Neural cell (in vitro differentiated cells): ENCODE data around the gene IHH. TPM values are rescaled to one million over a fixed set of nuclear protein-coding genes. Genes with fewer than 3 reads are reported as not detected.

Experiments used
- H2AFZ ChIP-seq: fragments of 200-600, 300-800 bp; sonication (generic), shearing (Covaris generic); 2 replicates; pipeline ENCODE4 v1.6.0; 2014; ENCODE audit warnings: low read depth, mild to moderate bottlenecking, antibody characterized with exemption, low read length, moderate library complexity
- H3F3A ChIP-seq: fragments of 200-600 bp; shearing (Covaris generic); 2 replicates; pipeline ENCODE4 v1.6.1; 2016; ENCODE audit warnings: mild to moderate bottlenecking, moderate library complexity, mixed read lengths, antibody characterized with exemption, low read length; ENCODE audit not compliant: insufficient read depth, poor library complexity, severe bottlenecking
- H3K27ac ChIP-seq: fragments of 200-600, 300-800 bp; sonication (generic), shearing (Covaris generic); 2 replicates; pipeline ENCODE4 v1.5.1; 2014; ENCODE audit warnings: mild to moderate bottlenecking, low read length, moderate library complexity
- H3K27me3 ChIP-seq: fragments of 300-800, 200-600 bp; sonication (generic), shearing (Covaris generic); 2 replicates; pipeline ENCODE4 v1.6.0; 2014; ENCODE audit warnings: mild to moderate bottlenecking, low read depth, low read length, moderate library complexity; ENCODE audit not compliant: insufficient read depth
- H3K36me3 ChIP-seq: fragments of 300-800, 200-600 bp; sonication (generic), shearing (Covaris generic); 2 replicates; pipeline ENCODE4 v1.5.1; 2014; ENCODE audit warnings: mild to moderate bottlenecking, antibody characterized with exemption, low read length, moderate library complexity; ENCODE audit not compliant: insufficient read depth
- H3K4me2 ChIP-seq: fragments of 300-800, 200-600 bp; sonication (generic), shearing (Covaris generic); 2 replicates; pipeline ENCODE4 v1.6.0; 2014; ENCODE audit warnings: mild to moderate bottlenecking, low read length
- H3K4me3 ChIP-seq: fragments of 300-800, 200-600 bp; sonication (generic), shearing (Covaris generic); 2 replicates; pipeline ENCODE4 v1.5.1; 2014; ENCODE audit warnings: mild to moderate bottlenecking, low read length, moderate library complexity
- H3K79me2 ChIP-seq: fragments of 200-600 bp; shearing (Covaris generic); replicated peaks from 2 replicates; pipeline ENCODE4 v1.6.0; 2014; ENCODE audit warnings: mild to moderate bottlenecking, low read length, moderate library complexity; ENCODE audit not compliant: insufficient read depth
- H3K9ac ChIP-seq: fragments of 300-800, 200-600 bp; sonication (generic), shearing (Covaris generic); 2 replicates; pipeline ENCODE4 v1.6.1; 2016; ENCODE audit warnings: mild to moderate bottlenecking, low read length, mixed read lengths
- H3K9me2 ChIP-seq: fragments of 200-600 bp; shearing (Covaris generic); 2 replicates; pipeline ENCODE4 v1.6.1; 2016; ENCODE audit warnings: mild to moderate bottlenecking, low read length, mixed read lengths; ENCODE audit not compliant: insufficient read depth
- H3K9me3 ChIP-seq: fragments of 200-600, 300-800 bp; sonication (generic), shearing (Covaris generic); 2 replicates; pipeline ENCODE4 v1.6.1; 2016; ENCODE audit warnings: mild to moderate bottlenecking, mixed run types, low read length, moderate library complexity, mixed read lengths
- H4K20me1 ChIP-seq: fragments of 200-600 bp; shearing (Covaris generic); 2 replicates; pipeline ENCODE4 v1.6.1; 2016; ENCODE audit warnings: mild to moderate bottlenecking, mixed run types; ENCODE audit not compliant: insufficient read depth
- CTCF ChIP-seq: fragments of 450-650 bp; IDR thresholded peaks from 2 replicates; pipeline ENCODE4 v1.5.1; 2014; ENCODE audit warnings: antibody characterized with exemption, mild to moderate bottlenecking, moderate library complexity; ENCODE audit not compliant: poor library complexity, severe bottlenecking
- EP300 ChIP-seq: fragments of 450-650 bp; conservative IDR thresholded peaks from 2 replicates; pipeline ENCODE4 v1.6.1; 2014; ENCODE audit warnings: antibody characterized with exemption, mild to moderate bottlenecking, moderate library complexity; ENCODE audit not compliant: poor library complexity, severe bottlenecking
- EZH2 ChIP-seq: fragments of 200-600, 300-800 bp; shearing (Covaris generic), sonication (generic); IDR thresholded peaks from 2 replicates; pipeline ENCODE4 v1.6.1; 2014; ENCODE audit warnings: antibody characterized with exemption, low read length, borderline replicate concordance, mild to moderate bottlenecking; ENCODE audit not compliant: insufficient read depth, poor library complexity, severe bottlenecking
- MXI1 ChIP-seq: fragments of 450-650 bp; conservative IDR thresholded peaks from 2 replicates; pipeline ENCODE4 v1.6.1; 2014; ENCODE audit warnings: antibody characterized with exemption, mild to moderate bottlenecking; ENCODE audit not compliant: poor library complexity, severe bottlenecking
- POLR2AphosphoS5 ChIP-seq: IDR thresholded peaks from 2 replicates; pipeline ENCODE4 v1.6.1; 2012
- RAD21 ChIP-seq: fragments of 450-650 bp; conservative IDR thresholded peaks from 2 replicates; pipeline ENCODE4 v1.6.1; 2014; ENCODE audit warnings: antibody characterized with exemption, mild to moderate bottlenecking, moderate library complexity
- REST ChIP-seq: IDR thresholded peaks from 2 replicates; pipeline ENCODE4 v1.6.1; 2012; ENCODE audit warnings: borderline replicate concordance
- SMC3 ChIP-seq: fragments of 450-650 bp; conservative IDR thresholded peaks from 2 replicates; pipeline ENCODE4 v1.6.1; 2014; ENCODE audit warnings: antibody characterized with exemption, mild to moderate bottlenecking, moderate library complexity; ENCODE audit not compliant: poor library complexity
- TAF1 ChIP-seq: IDR thresholded peaks from 2 replicates; pipeline ENCODE4 v1.6.1; 2012; ENCODE audit warnings: low read depth
- polyA plus RNA-seq: library from polyadenylated mRNA; depleted of rRNA; stranded (reverse); fragments of >200 nt; gene quantifications from 2 replicates; pipeline ENCODE4 v1.2.3, GENCODE V29; 2014

Gene IHH
- polyA plus RNA-seq, 1 donor from 2014 or later, result not detected

DNA sequence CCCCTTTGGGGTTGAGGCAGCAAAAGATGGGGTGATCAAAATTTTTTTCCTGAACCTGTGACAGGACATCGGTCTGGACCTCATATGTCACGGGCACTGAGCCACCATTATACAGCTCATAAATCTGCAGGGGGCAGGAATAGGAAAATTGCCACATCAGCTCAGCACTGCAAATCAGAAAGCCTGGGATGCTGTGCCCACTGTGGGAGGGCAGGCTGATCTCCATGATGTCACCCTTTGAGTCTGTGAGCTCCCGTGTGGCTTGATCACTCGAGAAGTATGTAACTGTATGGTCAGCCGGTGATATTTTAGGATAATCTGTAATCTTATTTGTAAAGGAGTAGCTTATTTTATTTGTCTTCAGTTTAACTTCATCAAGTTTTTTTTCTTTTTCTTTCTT lies 49.8 kb downstream of the IHH start:
- Histone ChIP-seq H3F3A (no peaks in the 10 kb centered on the region), H3K9ac (no peak overlapping the region), H3K4me2 (no peak overlapping the region), H3K27ac (no peak overlapping the region), H3K4me3 (no peak overlapping the region), H3K9me3 (no peaks in the 10 kb centered on the region), H3K36me3 (no peaks in the 10 kb centered on the region), H3K27me3 (peaks cover 29% of the 10 kb centered on the region), H4K20me1 (no peaks in the 10 kb centered on the region), H2AFZ (no peak overlapping the region), H3K9me2 (no peaks in the 10 kb centered on the region), H3K79me2 (no peaks in the 10 kb centered on the region)
- TF ChIP-seq SMC3 (no peak), RAD21 (no peak), EZH2 (no peak), EP300 (no peak), MXI1 (no peak), TAF1 (no peak), CTCF (no peak), POLR2AphosphoS5 (no peak), REST (no peak)

DNA sequence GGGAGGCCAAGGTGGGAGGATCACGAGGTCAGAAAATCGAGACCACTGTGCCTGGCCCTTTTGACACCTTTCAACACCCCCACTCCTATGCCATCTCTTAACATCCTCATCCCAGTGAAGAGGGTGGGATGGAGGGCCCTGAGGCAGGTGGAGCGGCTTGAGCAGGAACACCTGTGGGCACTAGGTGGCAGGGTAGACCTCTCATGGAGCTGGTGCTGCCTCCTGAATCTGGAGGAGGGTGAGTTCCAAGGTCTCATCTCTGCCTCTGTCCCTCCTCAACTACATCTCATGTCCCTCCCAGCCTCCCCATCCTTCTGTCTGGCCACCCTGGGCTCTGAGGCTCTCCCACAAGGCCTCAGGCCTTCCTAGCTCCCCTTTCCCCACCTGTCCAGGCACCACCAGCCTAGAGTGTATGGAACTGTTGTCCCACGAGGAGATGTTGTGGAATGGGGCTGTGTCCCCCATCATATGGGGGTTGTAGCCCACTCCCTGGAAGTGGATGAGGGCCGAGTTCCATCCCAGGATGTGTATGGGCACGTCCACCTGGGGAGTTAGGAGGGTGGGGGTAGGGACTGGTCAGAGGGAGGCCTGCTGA lies 50.5 kb downstream of the IHH start:
- H3K27me3 ChIP-seq, result peaks cover 36% of the 10 kb centered on the region
- no peaks in the 10 kb centered on the region for H3K9me2 ChIP-seq
- no peaks in the 10 kb centered on the region for H3F3A ChIP-seq
- H3K36me3 ChIP-seq, result no peaks in the 10 kb centered on the region
- H3K4me3 ChIP-seq, result no peak overlapping the region
- H2AFZ ChIP-seq, result no peak overlapping the region
- H3K27ac ChIP-seq, result no peak overlapping the region
- H3K9ac ChIP-seq, result no peak overlapping the region
- no peak overlapping the region for H3K4me2 ChIP-seq
- no peaks in the 10 kb centered on the region for H4K20me1 ChIP-seq
- no peaks in the 10 kb centered on the region for H3K9me3 ChIP-seq
- no peak for TF ChIP-seq EP300
- peak; percentile 18 for TF ChIP-seq SMC3
- TF ChIP-seq CTCF, result peak; percentile 46
- peak; percentile 11 for TF ChIP-seq RAD21
- no peaks in the 10 kb centered on the region for H3K79me2 ChIP-seq
